ENCODE results near the gene LRRIQ1. TPM values are rescaled to one million over a fixed set of nuclear protein-coding genes. Genes with fewer than 3 reads are reported as not detected.
"Not testable (repeated sequence)": the region's sequence is repeated elsewhere in the genome, so short reads cannot be mapped to it uniquely, and the experiment has no call there.

LRRIQ1 gene
- total RNA-seq, 1 donor from 2014 or later: not detected

- no peak for DNase-seq (ENCODE audit: extremely low spot score, unreplicated experiment)
- Mint-ChIP-seq H3K27me3 (ENCODE audit: unreplicated experiment) (no peaks in the 10 kb centered on the region), H3K4me1 (ENCODE audit: unreplicated experiment) (no peaks in the 10 kb centered on the region), H3K36me3 (ENCODE audit: unreplicated experiment) (no peaks in the 10 kb centered on the region), H3K27ac (ENCODE audit: unreplicated experiment) (no peak overlapping the region), H3K9me3 (ENCODE audit: unreplicated experiment) (no peaks in the 10 kb centered on the region), H3K4me3 (ENCODE audit: unreplicated experiment) (no peak overlapping the region)
- TF ChIP-seq CTCF (IDR thresholded peaks at IDR 0.05): no peak
Measured at GRCh38 chr12:84996759-84997158, 39.4 kb upstream of the LRRIQ1 start.

DNA sequence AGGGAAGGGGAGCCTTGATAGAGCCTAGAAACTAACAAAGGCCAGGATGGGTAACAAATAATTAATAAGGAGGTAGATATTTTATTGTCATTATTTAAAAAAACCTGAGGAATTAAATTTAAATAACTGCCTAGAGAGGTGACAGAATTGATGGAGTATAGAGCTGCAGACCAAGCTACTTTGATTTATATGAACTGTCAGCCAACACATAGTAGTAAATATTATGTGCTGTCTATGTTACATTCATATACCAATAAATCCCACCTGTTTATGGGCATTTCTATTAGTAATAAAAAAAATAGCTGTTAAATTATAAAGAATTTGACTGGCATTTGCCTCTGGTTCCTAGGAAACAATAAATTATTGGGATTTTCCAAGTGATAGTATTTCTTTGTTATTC is 37.8 kb upstream of the LRRIQ1 start:
- H3K27ac Mint-ChIP-seq (ENCODE audit: unreplicated experiment): no peak overlapping the region
- no peak overlapping the region for H3K4me3 Mint-ChIP-seq (ENCODE audit: unreplicated experiment)
- H3K36me3 Mint-ChIP-seq (ENCODE audit: unreplicated experiment): no peaks in the 10 kb centered on the region
- no peaks in the 10 kb centered on the region for H3K9me3 Mint-ChIP-seq (ENCODE audit: unreplicated experiment)
- H3K4me1 Mint-ChIP-seq (ENCODE audit: unreplicated experiment): no peaks in the 10 kb centered on the region
- H3K27me3 Mint-ChIP-seq (ENCODE audit: unreplicated experiment): no peaks in the 10 kb centered on the region
- no peak for TF ChIP-seq CTCF (IDR thresholded peaks at IDR 0.05)
- no peak for DNase-seq (ENCODE audit: extremely low spot score, unreplicated experiment)

DNA sequence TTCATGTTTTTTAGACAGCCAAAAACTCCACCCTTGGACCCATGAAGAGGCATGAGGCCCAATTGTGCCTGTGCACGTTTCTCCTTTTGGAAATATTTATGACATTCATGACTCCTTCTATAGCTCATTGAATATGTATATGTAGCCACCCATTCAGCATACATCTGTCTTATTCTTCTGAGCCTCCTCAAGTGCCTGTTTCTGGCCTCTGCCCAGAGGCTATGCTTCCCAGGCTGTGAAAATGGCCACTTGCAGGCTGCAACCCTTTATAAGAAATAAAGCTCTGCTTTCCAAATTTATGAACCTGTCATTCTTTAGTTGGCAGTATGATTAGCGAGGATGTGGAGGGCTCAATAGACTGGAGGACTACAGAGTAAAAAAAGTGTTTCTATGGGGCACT is 35.4 kb upstream of the LRRIQ1 start:
- H3K4me1 Mint-ChIP-seq (ENCODE audit: unreplicated experiment): no peaks in the 10 kb centered on the region
- no peak for DNase-seq (ENCODE audit: extremely low spot score, unreplicated experiment)
- H3K4me3 Mint-ChIP-seq (ENCODE audit: unreplicated experiment): no peak overlapping the region
- no peaks in the 10 kb centered on the region for H3K36me3 Mint-ChIP-seq (ENCODE audit: unreplicated experiment)
- no peak overlapping the region for H3K27ac Mint-ChIP-seq (ENCODE audit: unreplicated experiment)
- TF ChIP-seq CTCF (IDR thresholded peaks at IDR 0.05): no peak
- no peaks in the 10 kb centered on the region for H3K9me3 Mint-ChIP-seq (ENCODE audit: unreplicated experiment)
- no peaks in the 10 kb centered on the region for H3K27me3 Mint-ChIP-seq (ENCODE audit: unreplicated experiment)

DNA sequence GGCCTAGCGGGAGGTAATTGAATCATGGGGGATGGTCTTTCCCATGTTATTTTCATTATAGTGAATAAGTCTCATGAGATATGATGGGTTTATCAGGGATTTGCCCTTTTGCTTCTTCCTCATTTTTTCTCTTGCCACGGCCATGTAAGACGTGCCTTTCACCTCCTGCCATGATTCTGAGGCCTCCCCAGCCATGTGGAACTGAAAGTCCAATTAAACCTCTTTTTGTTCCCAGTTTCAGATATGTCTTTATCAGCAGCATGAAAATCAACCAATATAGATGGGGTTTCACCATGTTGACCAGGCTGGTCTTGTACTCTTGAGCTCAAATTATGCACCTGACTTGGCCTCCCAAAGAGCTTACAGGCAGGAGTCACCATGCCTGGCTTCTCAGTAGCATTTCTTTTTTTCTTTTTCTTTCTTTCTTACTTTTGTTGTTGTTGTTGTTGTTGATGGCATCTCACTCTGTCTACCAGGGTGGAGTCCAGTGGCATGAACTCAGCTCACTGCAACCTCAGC is 33.3 kb upstream of the LRRIQ1 start:
- TF ChIP-seq CTCF (IDR thresholded peaks at IDR 0.05): no peak
- H3K4me1 Mint-ChIP-seq (ENCODE audit: unreplicated experiment): no peaks in the 10 kb centered on the region
- no peak for DNase-seq (ENCODE audit: extremely low spot score, unreplicated experiment)
- H3K27me3 Mint-ChIP-seq (ENCODE audit: unreplicated experiment): peaks cover 2% of the 10 kb centered on the region
- H3K9me3 Mint-ChIP-seq (ENCODE audit: unreplicated experiment): no peaks in the 10 kb centered on the region
- no peaks in the 10 kb centered on the region for H3K36me3 Mint-ChIP-seq (ENCODE audit: unreplicated experiment)
- H3K27ac Mint-ChIP-seq (ENCODE audit: unreplicated experiment): no peak overlapping the region
- H3K4me3 Mint-ChIP-seq (ENCODE audit: unreplicated experiment): no peak overlapping the region

DNA sequence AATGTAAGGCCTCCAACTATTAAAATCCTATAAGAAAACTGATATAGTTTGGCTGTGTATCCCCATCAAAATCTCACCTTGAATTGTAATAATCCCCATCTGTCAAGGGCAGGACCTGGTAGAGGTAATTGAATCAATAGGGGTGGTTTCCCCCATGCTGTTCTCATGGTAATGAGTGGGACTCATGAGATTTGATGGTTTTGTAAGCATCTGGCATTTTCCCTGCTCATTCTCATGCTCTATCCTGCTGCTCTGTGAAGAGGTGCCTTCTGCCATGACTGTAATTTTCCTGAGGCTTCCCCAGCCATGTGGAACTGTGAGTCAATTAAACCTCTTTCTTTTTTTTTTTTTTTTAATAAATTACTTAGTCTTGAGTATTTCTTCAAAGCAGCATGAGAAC is 31.9 kb upstream of the LRRIQ1 start:
- no peak overlapping the region for H3K27ac Mint-ChIP-seq (ENCODE audit: unreplicated experiment)
- DNase-seq (ENCODE audit: extremely low spot score, unreplicated experiment): no peak
- no peaks in the 10 kb centered on the region for H3K4me1 Mint-ChIP-seq (ENCODE audit: unreplicated experiment)
- no peaks in the 10 kb centered on the region for H3K36me3 Mint-ChIP-seq (ENCODE audit: unreplicated experiment)
- H3K27me3 Mint-ChIP-seq (ENCODE audit: unreplicated experiment): peaks cover 2% of the 10 kb centered on the region
- H3K4me3 Mint-ChIP-seq (ENCODE audit: unreplicated experiment): no peak overlapping the region
- TF ChIP-seq CTCF (IDR thresholded peaks at IDR 0.05): no peak
- no peaks in the 10 kb centered on the region for H3K9me3 Mint-ChIP-seq (ENCODE audit: unreplicated experiment)

DNA sequence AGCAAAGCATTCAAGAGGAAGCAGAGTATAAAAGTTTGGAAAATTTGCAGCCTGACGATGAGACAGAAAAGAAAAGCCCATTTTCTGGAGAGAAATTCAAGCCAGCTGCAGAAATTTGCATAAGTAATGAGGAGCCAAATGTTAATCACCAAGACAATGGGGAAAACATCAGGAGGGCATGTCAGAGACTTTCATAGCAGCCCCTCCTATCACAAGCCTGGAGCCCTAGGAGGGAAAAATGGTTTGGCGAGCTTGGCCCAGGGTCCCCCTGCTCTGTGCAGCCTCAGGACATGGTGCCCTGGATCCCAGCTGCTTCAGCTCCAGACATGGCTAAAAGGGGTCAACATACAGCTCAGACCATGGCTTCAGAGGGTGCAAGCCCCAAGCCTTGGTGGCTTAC is 31.1 kb upstream of the LRRIQ1 start:
- H3K27ac Mint-ChIP-seq (ENCODE audit: unreplicated experiment); H3K36me3 Mint-ChIP-seq (ENCODE audit: unreplicated experiment); H3K9me3 Mint-ChIP-seq (ENCODE audit: unreplicated experiment); H3K27me3 Mint-ChIP-seq (ENCODE audit: unreplicated experiment); DNase-seq (ENCODE audit: extremely low spot score, unreplicated experiment); H3K4me1 Mint-ChIP-seq (ENCODE audit: unreplicated experiment); H3K4me3 Mint-ChIP-seq (ENCODE audit: unreplicated experiment): not testable (repeated sequence)
